HEK293 (cell line): ENCODE measurements around the gene NUP62.

Experiments
- ZNF155 ChIP-seq: fragments of 450-650 bp; formaldehyde crosslinking; IDR thresholded peaks from 2 replicates; pipeline ENCODE4 v1.5.1; 2016; ENCODE audit warnings: missing biosample characterization, missing genetic modification characterization
- ZNF530 ChIP-seq: fragments of 450-650 bp; formaldehyde crosslinking; IDR thresholded peaks from 2 replicates; pipeline ENCODE4 v1.5.1; 2016; ENCODE audit warnings: low read depth, missing biosample characterization, missing genetic modification characterization
- ZSCAN16 ChIP-seq: fragments of 450-650 bp; formaldehyde crosslinking; IDR thresholded peaks from 2 replicates; pipeline ENCODE4 v1.5.1; 2016; ENCODE audit warnings: missing biosample characterization, missing genetic modification characterization
- TF ChIP-seq, protein P1 (sequence below): fragments of 450-650 bp; formaldehyde crosslinking; IDR thresholded peaks from 2 replicates; pipeline ENCODE4 v1.5.1; 2016; ENCODE audit warnings: missing biosample characterization, missing genetic modification characterization

GRCh38 chr19:49968279-49968922, 39.1 kb upstream of the NUP62 start:
- TF ChIP-seq ZNF155 (tag by site-specific recombination) (no peak), ZSCAN16 (tag by site-specific recombination) (no peak), ZNF530 (tag by site-specific recombination) (no peak)
- TF ChIP-seq, protein P1, sequence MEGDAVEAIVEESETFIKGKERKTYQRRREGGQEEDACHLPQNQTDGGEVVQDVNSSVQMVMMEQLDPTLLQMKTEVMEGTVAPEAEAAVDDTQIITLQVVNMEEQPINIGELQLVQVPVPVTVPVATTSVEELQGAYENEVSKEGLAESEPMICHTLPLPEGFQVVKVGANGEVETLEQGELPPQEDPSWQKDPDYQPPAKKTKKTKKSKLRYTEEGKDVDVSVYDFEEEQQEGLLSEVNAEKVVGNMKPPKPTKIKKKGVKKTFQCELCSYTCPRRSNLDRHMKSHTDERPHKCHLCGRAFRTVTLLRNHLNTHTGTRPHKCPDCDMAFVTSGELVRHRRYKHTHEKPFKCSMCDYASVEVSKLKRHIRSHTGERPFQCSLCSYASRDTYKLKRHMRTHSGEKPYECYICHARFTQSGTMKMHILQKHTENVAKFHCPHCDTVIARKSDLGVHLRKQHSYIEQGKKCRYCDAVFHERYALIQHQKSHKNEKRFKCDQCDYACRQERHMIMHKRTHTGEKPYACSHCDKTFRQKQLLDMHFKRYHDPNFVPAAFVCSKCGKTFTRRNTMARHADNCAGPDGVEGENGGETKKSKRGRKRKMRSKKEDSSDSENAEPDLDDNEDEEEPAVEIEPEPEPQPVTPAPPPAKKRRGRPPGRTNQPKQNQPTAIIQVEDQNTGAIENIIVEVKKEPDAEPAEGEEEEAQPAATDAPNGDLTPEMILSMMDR (tag by site-specific recombination): no peak
